ENCODE results near the gene DAB1.

Gene DAB1

GRCh38 chr1:57410508-57410907 is 13.4 kb downstream of the DAB1 start:
- DNase-seq = no peak

GRCh38 chr1:57407928-57408327 is 15.9 kb downstream of the DAB1 start:
- DNase-seq = no peak

GRCh38 chr1:57406428-57406970 is 17.4 kb downstream of the DAB1 start:
- DNase-seq = no peak

- no peak for DNase-seq
Observed at GRCh38 chr1:57404884-57405283, 19.0 kb downstream of the DAB1 start.

GRCh38 chr1:57403201-57403600 is 20.7 kb downstream of the DAB1 start:
- DNase-seq = no peak

- DNase-seq = no peak
Observed at GRCh38 chr1:57401671-57402070, 22.2 kb downstream of the DAB1 start.

GRCh38 chr1:57400048-57400447 is 23.8 kb downstream of the DAB1 start:
- DNase-seq = no peak

- no peak for DNase-seq
Observed at GRCh38 chr1:57393058-57393584, 30.7 kb downstream of the DAB1 start.

- no peak for DNase-seq
Observed at GRCh38 chr1:57385336-57385735, 38.5 kb downstream of the DAB1 start.

GRCh38 chr1:57384901-57385300 is 39.0 kb downstream of the DAB1 start:
- no peak for DNase-seq

GRCh38 chr1:57384284-57384683 is 39.6 kb downstream of the DAB1 start:
- no peak for DNase-seq

GRCh38 chr1:57381871-57382270 is 42.0 kb downstream of the DAB1 start:
- no peak for DNase-seq

- DNase-seq = no peak
Observed at GRCh38 chr1:57381426-57381825, 42.4 kb downstream of the DAB1 start.

- DNase-seq = no peak
Observed at GRCh38 chr1:57380923-57381322, 42.9 kb downstream of the DAB1 start.

GRCh38 chr1:57378534-57378933 is 45.3 kb downstream of the DAB1 start:
- DNase-seq = no peak

- DNase-seq = no peak
Observed at GRCh38 chr1:57377339-57378139, 46.3 kb downstream of the DAB1 start.

- DNase-seq = no peak
Observed at GRCh38 chr1:57376041-57376440, 47.8 kb downstream of the DAB1 start.

GRCh38 chr1:57369889-57370288 is 54.0 kb downstream of the DAB1 start:
- DNase-seq = no peak

GRCh38 chr1:57367945-57368344 is 55.9 kb downstream of the DAB1 start:
- no peak for DNase-seq

GRCh38 chr1:57363643-57364042 is 60.2 kb downstream of the DAB1 start:
- DNase-seq = no peak

GRCh38 chr1:57363165-57363564 is 60.7 kb downstream of the DAB1 start:
- no peak for DNase-seq

- no peak for DNase-seq
Observed at GRCh38 chr1:57362480-57362879, 61.4 kb downstream of the DAB1 start.

GRCh38 chr1:57361516-57361915 is 62.3 kb downstream of the DAB1 start:
- no peak for DNase-seq

GRCh38 chr1:57360846-57361407 is 62.9 kb downstream of the DAB1 start:
- DNase-seq = no peak

All from activated effector memory CD4-positive, alpha-beta T cell treated with anti-CD3 and anti-CD28 coated beads, Interleukin-2, amount 50 U/mL, for 16 hours (primary cell).